IPS DF 4.7 (cell line): ENCODE results near the gene EXOC4.

Experiments
- DNase-seq: peaks from one replicate; pipeline ENCODE4 v3.0.0-alpha.2; 2013; ENCODE audit warnings: low spot score; ENCODE audit errors: extremely low read depth

The EXOC4 gene

DNA sequence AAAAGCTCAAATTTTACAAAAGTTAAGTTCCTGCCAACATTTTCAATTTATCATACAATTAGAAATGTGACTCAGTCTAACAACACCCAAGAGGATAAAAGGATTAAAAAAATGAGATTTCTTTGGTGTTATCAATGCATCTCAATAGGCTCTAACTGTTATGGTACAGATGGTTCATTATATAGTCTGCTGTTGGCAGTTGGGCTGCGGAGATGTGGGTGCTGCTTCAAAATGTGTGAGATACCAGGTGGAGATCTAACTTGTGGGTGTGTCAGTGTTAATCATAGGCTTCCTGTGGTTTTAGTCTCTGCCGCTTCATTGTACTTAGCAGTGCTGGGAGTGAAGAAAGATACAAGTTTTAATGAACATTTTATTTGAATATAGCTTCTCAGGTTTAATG lies 231.2 kb downstream of the EXOC4 start:
- no peak for DNase-seq

DNA sequence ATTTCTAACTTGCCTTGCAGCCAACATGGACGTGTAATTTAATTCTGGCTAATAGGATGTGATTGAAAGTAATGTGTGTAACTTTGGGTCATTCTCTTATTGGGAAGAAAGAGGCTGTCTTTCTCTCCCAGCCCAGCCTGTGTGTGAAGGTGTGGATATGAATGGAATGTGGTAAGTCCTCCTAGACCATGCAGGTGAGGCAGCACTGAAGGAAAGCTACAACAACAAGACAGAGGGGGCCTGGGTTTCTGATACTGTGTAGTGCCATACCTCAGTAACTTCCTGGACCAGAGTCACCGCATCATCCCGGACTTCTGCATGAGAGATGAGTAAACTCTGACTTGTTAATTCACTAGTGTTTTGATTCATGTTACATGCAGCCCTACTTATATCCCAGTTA lies 237.0 kb downstream of the EXOC4 start:
- no peak for DNase-seq

DNA sequence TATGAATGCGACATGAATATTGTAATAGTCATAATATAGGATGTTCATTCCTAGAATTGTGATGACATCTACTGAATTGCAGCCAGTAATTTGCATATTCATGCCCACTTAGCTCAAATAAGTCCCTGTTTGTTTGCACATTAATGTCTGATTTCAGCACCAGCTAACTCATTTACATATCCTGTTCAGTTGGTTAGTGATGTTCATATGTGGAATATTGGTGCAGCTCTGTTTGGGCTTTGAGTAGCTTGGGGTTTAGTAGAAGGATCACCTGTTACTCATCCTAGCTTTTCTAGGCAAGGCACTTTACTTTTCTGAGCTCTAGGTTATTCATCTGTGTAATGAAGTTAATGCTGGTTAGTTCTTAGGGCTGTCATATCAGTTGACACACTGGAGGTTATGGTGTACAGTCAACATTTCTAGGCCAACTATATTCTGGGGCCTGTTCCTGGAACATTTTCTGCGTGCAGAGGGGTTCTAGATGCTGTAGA lies 238.4 kb downstream of the EXOC4 start:
- DNase-seq: no peak

DNA sequence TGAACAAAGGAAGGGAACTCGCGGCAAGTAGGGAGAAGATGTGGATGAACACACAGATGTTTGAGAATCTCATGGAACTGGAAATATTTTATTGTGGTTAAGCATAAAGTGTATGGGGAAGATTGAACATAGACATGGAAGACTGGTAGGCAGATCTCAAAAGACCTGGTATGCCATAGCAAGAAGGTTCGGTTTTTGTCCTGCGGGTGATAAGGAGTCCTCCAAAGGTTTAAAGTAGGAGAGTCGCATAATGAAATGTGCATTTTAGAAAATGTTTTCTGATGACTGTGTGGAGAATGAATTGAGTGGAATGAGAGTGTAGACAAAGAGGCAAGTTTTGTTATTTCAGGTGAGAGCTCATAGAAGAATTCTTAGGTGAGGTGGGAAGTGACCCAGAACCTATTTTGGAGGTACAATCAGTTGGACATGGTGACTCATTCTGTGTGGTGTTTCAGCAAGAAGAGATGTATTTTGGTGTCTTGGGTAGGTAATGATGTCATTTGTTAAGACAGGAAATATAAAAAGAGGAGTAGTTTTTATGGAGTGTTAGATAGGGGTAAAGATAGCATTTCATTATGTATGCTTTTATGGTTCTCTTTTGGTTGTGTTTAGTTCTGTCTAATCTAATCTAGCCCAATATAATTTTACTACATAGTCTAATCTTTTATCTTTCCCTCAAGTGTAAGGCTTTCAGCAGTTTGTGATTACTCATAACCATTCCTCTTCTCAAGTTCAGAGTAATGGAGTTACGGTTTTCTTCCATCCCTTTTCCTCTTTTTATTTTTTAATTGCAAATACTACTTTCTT lies 239.2 kb downstream of the EXOC4 start:
- no peak for DNase-seq

DNA sequence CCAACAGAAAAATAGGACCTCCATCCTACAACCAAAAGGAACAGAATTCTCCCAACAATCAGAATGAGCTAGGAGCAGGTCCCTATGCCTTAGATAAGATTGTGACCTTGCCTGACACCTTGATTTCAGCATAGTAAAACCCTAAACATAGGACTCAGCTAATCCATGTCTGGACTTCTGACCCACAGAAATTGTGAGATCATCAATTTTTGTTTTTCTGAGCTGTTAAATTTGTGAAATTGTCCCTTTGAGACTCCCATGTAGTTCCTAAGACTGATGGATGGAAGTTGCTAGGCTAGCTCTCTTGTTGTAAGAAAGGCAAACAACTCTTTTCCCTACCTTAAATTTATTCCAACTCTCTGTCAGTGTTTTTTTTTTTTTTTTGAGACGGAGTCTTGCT lies 244.2 kb downstream of the EXOC4 start:
- DNase-seq: no peak

DNA sequence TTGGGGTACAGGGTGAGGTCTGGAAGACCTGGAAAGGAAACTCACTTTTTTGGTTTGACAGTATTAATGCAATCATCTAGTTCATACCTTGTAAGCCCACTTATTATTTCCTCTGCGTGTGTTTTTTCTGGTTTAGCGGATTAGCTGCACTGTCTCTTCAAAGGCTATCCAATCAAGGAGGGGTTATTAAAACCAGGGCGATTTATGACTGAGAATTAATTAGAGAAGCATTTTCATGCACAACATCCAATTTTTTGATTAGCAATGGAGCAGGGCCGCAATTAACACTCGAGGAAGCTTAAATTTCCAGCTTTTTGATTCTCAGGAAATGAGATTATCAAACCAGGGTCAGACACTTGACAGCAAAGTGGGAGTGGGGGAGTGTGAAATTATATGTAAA lies 248.9 kb downstream of the EXOC4 start:
- DNase-seq: no peak

DNA sequence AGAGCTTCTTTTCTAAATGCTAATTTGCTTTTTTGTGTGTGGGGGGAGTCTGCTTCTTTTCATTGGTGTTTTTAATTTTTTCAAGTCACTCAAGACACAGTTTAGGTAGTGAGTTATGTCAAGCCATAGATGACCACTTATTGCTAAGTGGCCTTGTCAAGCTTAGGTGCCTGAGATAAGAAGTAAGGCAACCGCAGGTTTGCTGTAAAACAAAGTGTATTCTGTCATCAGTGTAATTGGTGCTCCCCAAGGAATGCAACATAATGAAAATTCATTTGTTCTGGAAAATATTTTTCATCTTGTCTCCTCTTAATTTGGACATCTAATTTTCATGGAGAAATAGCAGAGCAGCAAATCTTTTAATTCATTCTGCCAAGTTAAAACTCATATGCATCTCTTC lies 249.6 kb downstream of the EXOC4 start:
- no peak for DNase-seq

DNA sequence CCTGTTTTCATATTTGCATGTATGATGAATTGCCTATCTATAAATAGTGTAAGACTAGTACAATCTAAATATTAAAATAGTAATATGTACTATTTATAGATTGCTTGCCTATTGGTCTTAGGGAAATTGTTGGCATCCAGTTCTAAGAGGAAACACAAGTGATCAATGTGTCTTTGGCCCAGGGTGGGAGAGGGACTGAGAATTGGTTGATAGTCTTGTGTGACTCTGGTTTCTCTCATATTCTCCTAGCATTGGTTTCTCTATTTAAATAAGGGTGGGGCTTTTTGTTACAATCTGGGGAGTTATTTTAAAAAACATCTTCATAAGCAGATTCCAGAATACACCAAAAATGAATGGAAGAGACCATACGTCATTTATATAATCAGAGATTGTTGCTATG lies 250.1 kb downstream of the EXOC4 start:
- no peak for DNase-seq

DNA sequence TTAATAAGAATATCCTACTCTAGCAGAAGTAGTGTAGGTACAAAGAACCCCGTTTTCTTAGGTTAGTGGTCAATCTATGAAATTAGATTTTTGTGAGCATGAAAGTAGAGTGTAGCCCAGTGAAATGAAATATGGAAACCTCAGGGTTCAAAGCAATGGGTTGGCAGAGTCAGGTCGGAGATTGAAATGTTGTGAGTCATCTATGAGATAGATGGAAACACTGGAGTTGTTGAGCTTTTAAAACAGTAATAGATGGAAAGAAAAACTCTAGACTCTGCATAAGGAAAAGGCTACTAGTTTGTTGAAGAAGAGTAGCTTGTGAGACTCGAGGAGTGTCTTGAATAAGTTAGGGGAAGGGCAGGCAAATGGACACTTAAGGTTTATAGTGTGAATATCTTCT lies 251.9 kb downstream of the EXOC4 start:
- no peak for DNase-seq

DNA sequence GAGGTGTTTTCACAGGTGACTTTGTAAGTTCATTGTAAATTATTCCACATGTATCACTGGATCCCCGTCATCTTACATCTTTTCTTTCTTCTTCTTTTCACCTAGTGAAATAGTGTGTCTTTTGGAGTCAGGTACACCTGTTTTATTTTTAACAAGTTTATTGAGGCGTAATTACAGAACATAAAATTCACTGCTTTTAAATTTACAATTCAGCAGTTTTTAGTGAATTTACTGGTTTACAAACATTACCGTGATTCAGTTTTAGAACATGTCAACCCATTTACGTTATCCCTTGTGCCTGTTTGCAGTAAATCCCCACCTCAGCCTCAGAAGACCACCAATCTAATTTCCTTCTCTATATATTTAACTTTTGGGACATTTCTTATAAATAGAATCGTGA lies 256.9 kb downstream of the EXOC4 start:
- DNase-seq: no peak

DNA sequence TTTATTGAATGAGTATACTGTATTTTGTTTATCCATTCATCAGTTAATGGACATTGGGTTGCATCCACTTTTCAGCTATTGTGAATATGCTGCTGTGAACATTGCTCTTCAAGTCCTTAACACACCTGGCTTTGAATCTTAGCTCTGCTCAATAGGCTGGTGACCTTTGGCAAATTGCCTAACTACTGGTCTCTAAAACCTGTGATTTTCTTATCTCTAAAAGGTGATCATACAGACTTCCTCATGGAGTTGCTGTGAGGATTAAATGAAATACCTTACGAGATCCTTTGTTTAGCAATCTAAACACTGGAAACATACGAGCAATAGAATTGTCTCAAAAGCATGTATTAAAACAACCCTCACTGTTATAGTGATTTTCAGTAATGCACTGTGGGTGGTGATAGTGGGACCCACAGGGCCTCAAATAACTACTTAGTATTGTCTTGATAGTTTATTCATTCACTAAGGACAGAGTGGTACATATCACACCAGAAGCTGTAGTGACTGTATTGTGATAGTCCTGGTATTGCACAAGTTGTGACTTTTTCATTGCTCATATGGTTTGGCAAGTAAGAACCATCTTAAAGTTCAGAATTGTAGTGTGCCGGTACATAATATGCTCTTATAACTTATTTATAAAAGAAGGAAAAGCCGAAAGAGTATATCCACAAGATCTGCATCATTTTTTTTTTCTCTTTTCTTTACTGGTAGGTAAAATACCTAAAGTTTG lies 257.6 kb downstream of the EXOC4 start:
- DNase-seq: no peak

DNA sequence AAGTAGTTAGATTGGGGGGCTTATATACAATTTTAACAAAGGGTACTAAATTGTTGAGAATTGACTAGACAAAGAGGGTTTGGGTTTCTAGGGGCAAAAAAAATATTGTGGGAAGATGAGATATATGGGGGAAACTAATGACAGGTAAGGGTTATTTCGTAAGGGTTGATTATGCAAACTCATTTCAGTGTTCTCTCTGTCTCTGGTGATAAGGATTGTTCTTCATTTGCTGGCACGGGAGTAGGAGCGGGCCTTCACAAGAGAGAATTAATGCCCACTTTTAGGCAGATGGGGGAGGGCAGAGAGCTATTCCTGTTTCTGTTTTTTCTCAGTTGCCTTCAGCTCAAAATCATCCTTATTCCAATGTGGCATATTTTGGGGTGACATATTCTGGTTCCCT lies 258.4 kb downstream of the EXOC4 start:
- no peak for DNase-seq

DNA sequence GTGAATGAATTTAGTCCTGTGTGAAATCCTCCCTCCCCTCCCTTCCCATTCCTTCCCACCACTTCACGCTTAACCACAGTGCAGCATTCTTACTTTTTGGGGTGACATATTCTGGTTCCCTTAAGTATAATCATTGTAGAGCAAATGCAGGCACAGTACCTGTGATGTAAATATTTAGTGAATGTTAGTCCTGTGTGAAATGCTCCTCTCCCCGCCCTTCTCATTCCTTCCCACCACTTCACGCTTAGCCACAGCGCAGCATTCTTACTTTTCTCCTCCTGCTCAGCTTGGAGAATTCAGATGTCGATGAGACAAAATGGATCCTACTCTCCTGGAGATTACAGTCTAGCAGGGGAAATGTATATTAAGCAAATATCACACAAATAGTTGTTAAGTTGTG lies 258.8 kb downstream of the EXOC4 start:
- DNase-seq: no peak

DNA sequence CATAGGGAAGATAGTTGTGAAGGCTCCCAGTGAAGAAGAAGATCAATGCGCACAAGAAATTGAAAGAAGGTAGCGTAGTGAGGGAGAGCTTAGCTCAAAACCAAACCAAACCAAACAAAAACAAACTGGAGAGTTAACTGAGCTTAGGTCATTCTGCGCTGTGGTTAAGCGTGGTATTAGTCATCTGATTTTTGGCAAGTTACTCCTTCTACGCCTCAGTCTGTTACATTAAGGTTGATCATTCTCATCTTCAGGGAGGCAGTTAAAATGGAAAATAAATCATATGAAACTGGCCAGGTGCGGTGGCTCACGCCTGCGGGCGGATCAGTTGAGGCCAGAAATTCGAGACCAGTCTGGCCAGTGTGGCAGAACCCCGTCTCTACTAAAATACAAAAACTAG lies 259.7 kb downstream of the EXOC4 start:
- DNase-seq: no peak

DNA sequence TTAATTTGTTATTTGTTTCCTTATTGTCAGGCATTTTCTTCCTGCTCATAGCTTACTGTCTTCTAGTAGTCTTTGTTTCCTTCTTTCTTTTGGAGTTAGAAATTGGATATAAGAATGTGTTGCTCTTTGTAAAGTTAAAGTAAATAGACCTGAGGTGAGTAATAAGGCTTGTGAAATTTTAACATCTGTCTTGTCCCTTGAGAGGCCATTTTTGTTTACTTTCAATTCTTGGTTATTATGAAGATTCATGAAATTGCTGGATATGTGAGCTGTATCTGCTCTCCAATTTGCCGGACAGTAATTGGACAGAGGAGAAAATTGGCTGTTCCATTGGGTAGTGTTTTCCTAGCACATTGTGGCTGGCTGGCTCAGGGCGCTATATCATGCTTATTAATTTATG lies 260.7 kb downstream of the EXOC4 start:
- no peak for DNase-seq

DNA sequence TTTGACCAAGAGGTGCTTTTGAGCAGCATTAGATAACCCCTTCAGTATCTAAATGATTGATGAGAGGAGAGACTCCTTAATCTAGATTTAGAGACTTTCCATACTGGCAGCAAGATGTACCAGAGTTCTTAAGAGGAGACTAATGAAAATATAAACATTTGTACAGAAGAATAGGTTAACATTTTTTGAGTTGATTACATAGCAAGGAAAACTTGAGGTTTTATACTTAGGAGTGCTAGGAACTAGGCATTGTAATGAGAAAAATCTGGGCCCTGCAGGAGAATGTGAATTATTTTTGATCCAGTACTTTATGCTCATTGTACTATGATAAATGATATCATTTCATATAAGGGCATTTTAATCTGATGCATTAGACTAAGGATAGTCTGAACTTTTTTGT lies 261.7 kb downstream of the EXOC4 start:
- DNase-seq: no peak

DNA sequence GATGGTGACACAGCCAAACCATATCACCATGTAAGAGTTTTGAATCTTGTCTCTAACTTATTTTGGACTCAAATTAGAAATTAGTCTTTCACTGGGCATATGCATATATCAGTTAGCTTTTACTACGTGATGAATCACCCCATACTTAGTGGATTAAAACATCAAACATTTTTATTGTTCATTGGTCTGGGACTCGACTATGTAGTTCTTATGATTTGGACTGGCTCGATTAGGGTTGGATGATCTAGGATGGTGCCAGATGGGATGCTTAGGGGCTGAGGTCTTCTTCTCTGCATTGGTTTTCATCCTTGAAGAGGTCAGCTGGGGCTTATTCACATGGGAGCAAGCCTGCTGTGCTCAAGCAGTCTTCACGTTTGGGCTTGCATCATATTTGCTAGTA lies 264.9 kb downstream of the EXOC4 start:
- DNase-seq: no peak

DNA sequence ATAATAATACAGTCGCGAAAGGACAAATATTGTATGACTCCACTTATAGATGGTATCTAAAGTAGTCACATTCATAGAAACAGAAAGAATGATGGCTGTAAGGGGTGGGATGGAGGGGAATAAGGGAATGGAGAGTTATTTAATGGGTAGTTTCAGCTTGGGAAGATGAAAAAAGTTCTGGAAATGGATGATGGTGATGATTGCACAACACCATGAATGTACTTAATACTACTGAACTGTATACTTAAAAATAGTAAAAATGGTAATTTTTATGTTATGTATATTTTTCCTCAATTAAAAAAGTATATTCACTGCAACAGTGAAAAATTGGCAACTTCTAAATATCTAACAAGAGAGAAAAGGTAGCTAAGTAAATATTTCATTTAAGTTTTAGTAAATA lies 265.8 kb downstream of the EXOC4 start:
- no peak for DNase-seq

DNA sequence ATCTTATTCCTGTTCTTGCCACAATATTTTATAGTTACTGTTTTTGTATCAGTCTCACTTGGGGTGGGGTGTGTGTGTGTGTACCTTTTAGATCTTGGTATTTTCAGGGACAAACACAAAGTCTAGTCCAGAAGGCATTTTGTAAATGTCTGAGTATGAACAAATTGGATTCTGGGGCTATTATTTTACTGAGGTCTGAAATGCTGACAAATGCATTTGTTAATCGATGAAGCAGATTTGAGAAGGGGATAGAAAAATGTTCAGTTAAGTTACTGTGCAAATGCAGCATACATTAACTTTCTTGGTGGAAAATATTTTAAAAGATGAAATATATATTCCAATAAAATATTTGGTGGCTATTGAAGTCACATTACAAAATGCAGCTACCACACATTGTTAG lies 267.4 kb downstream of the EXOC4 start:
- no peak for DNase-seq

DNA sequence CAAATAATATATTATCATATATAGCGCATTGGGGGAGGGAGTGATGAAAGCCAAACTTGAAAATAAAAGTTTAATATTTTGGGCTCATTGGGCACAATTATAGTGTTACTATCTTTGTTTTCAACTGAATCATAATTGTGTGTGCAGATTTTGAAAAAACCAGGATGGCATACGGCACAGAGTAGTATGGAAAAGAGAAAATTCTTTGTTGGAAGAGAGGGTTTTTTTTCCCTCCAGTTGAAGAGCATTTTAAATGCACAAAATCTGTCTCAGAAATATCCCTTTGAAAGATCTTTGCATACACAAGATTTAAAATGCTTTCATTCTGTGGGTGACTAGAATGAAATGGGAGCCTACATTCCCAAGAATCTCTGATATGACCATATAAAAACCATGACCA lies 269.6 kb downstream of the EXOC4 start:
- DNase-seq: no peak

DNA sequence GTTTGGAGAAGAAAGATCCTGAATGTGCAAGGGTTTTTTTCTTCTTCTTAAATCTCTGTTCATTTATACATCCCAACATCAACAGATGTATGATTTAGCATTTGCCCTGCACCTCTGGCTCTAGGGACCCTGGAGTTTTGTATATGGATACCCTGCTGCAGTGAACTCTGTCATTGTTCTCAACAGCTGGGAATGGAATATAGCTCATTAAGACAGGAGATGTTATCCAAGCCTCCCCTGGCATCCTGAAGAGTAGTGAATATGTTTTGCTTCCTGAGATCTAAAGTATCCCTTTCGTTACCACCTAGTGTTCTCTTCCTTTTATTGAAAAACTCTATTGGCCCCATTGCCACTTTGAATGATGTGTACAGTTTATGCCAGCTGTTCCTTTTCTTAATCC lies 275.9 kb downstream of the EXOC4 start:
- DNase-seq: no peak

DNA sequence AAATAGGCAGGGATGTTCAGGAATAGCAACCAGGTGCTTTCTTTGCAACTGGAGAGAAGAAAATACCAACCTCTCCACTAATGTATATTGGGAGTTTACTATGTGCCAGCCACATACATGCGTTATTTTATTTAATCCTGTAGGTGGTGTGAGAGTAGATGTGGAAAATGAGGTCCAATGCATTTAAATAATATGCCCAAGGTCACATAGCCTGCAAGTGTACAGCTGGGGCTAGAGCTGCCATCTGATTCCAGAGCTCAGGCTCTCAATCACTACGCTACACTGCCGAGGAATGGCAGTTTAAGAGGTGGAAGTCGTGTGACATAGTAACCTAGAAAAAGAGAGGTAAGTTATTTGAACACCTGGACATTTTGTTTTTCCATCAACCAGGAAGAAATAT lies 277.0 kb downstream of the EXOC4 start:
- DNase-seq: no peak

DNA sequence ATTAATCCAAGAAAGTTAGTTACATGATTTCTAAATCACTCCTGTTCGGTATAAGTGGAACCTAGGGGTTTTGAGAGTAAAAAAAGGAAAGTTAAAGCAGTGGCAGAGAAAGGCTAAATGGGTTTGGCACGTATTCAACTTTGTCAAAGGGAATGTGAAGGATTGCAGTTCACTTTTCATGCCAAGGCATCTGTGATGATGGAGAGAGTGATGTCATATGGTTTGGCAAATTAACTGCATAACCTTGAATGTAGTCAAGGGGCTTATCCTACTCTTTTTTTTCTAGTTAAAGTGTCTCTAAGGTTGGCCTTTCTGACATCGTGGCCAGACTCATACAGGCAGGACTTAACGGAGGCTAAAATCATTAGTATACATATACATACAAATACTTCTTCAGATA lies 277.8 kb downstream of the EXOC4 start:
- no peak for DNase-seq
